ENCODE measurements around the gene FRZB.
"Not testable (repeated sequence)": the region's sequence is repeated elsewhere in the genome, so short reads cannot be mapped to it uniquely, and the experiment has no call there.

Gene FRZB

GRCh38 chr2:182866461-182867406 is at the start of gene FRZB:
Gene FRZB, minus strand, starts transcription at chr2:182866637. Its CDS starts 85 bp downstream, at chr2:182866552.
- no peak for DNase-seq

GRCh38 chr2:182915369-182916326 is 49.2 kb upstream of the FRZB start:
- DNase-seq = no peak

- DNase-seq = no peak
Measured at GRCh38 chr2:182914852-182915251, 48.4 kb upstream of the FRZB start.

- DNase-seq = no peak
Measured at GRCh38 chr2:182913064-182913463, 46.6 kb upstream of the FRZB start.

- no peak for DNase-seq
Measured at GRCh38 chr2:182912518-182912915, 46.1 kb upstream of the FRZB start.

- DNase-seq = no peak
Measured at GRCh38 chr2:182911813-182912517, 45.5 kb upstream of the FRZB start.

GRCh38 chr2:182910965-182911364 is 44.5 kb upstream of the FRZB start:
- no peak for DNase-seq

- DNase-seq = no peak
Measured at GRCh38 chr2:182907081-182907830, 40.8 kb upstream of the FRZB start.

- no peak for DNase-seq
Measured at GRCh38 chr2:182906454-182906853, 40.0 kb upstream of the FRZB start.

- no peak for DNase-seq
Measured at GRCh38 chr2:182904844-182905243, 38.4 kb upstream of the FRZB start.

GRCh38 chr2:182903566-182903965 is 37.1 kb upstream of the FRZB start:
- DNase-seq = no peak

GRCh38 chr2:182901748-182902147 is 35.3 kb upstream of the FRZB start:
- no peak for DNase-seq

GRCh38 chr2:182898718-182899117 is 32.3 kb upstream of the FRZB start:
- DNase-seq = no peak

GRCh38 chr2:182897137-182897536 is 30.7 kb upstream of the FRZB start:
- no peak for DNase-seq

GRCh38 chr2:182895798-182896197 is 29.4 kb upstream of the FRZB start:
- DNase-seq = no peak

GRCh38 chr2:182895169-182895568 is 28.7 kb upstream of the FRZB start:
- DNase-seq = no peak

GRCh38 chr2:182894174-182894573 is 27.7 kb upstream of the FRZB start:
- DNase-seq = no peak

GRCh38 chr2:182893666-182894065 is 27.2 kb upstream of the FRZB start:
- DNase-seq = no peak

- not testable (repeated sequence) for DNase-seq
Measured at GRCh38 chr2:182893035-182893434, 26.6 kb upstream of the FRZB start.

GRCh38 chr2:182891611-182892010 is 25.2 kb upstream of the FRZB start:
- no peak for DNase-seq

GRCh38 chr2:182890773-182891378 is 24.4 kb upstream of the FRZB start:
- no peak for DNase-seq

- no peak for DNase-seq
Measured at GRCh38 chr2:182890305-182890704, 23.9 kb upstream of the FRZB start.

All from activated T-cell treated with anti-CD3 and anti-CD28 coated beads for 4 hours (primary cell).